ENCODE results near the gene PDGFB. TPM values are rescaled to one million over a fixed set of nuclear protein-coding genes. Genes with fewer than 3 reads are reported as not detected.
"Not testable (repeated sequence)": the region's sequence is repeated elsewhere in the genome, so short reads cannot be mapped to it uniquely, and the experiment has no call there.

The PDGFB gene
- total and polyA plus RNA-seq, 8 donors: 16.0 to 28.2 (median 23.3) TPM

DNA sequence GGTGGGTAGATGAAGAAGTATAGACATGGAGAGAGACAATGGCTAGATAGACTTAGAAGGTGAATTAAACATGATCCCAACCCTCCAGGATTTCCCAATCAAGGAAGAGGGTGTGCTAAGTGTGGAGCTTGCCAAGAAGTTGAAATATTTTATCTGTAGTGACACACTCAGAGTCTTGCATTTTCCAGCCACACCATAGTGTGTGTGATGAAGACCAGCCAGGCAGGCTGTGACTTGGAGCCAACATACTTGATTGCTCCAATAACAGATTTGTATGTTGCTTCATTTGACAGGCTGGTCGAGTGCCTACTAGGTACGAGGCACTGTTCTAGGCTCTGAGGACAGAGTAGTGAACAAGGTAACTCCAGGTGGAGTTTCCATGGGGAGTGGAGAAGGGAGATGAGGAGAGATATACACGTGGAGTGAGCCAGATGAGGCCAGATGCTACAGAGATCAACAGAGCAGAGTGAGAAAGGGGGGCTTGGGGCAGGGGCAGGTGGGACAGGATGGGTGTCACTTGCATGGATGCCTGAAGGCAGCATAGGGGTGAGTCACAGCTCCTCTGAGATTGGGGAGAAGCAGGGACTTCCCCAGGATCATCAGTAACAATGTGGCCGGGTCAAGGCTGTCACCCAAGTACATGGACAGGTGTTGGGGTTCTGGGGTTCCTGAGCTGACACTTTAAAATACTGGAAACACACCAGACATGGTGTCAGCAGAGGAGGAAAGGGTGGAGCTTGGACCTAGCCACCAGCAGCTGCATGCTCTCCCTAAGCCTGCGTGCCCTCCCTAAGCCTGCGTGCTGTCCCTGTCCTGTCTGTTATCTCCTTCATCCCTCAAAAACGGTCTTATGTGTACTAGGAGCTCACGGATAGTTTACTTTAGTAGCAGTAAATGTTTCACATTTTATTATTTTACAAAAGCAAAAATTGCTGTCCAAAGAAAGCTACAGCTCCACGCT is 23.6 kb downstream of the PDGFB start:
- H3K9me3 ChIP-seq: no peaks in the 10 kb centered on the region
- intact Hi-C loops (cut with DNase I): no loop called here
- peaks cover 0 to 29% of the 10 kb centered on the region in 2 donors for H3K36me3 ChIP-seq
- no peak overlapping the region for H3K27ac ChIP-seq
- H3K4me3 ChIP-seq: no peak overlapping the region
- DNase-seq (peak in 2 of 4 donors; percentile 10 to 58), ATAC-seq (peak; percentile 60)
- no peaks in the 10 kb centered on the region for H3K4me1 ChIP-seq
- H3K27me3 ChIP-seq: peaks cover 0 to 5% of the 10 kb centered on the region in 2 donors
- TF ChIP-seq, protein P1, sequence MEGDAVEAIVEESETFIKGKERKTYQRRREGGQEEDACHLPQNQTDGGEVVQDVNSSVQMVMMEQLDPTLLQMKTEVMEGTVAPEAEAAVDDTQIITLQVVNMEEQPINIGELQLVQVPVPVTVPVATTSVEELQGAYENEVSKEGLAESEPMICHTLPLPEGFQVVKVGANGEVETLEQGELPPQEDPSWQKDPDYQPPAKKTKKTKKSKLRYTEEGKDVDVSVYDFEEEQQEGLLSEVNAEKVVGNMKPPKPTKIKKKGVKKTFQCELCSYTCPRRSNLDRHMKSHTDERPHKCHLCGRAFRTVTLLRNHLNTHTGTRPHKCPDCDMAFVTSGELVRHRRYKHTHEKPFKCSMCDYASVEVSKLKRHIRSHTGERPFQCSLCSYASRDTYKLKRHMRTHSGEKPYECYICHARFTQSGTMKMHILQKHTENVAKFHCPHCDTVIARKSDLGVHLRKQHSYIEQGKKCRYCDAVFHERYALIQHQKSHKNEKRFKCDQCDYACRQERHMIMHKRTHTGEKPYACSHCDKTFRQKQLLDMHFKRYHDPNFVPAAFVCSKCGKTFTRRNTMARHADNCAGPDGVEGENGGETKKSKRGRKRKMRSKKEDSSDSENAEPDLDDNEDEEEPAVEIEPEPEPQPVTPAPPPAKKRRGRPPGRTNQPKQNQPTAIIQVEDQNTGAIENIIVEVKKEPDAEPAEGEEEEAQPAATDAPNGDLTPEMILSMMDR (IDR thresholded peaks at IDR 0.05): no peak

DNA sequence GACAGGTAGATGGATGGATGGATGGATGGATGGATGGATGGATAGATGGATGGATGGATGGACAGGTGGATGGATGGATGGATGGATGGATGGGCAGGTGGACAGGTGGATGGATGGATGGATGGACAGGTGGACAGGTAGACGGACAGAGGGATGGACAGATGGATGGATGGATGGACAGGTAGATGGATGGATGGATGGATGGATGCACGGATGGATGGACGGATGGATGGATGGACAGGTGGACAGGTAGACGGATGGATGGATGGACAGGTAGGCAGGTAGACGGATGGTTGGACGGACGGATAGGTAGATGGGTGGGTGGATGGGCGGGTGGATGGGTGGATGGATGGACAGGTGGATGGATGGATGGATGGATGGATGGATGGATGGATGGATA is 24.3 kb downstream of the PDGFB start:
- intact Hi-C loops (cut with DNase I): no loop called here
- peak in 1 of 4 donors; percentile 5 for DNase-seq
- no peak for ATAC-seq
- no peaks in the 10 kb centered on the region for H3K4me1 ChIP-seq
- peaks cover 0 to 10% of the 10 kb centered on the region in 2 donors for H3K27me3 ChIP-seq
- peaks cover 0 to 21% of the 10 kb centered on the region in 2 donors for H3K36me3 ChIP-seq
- TF ChIP-seq, protein P1 (IDR thresholded peaks at IDR 0.05): no peak
- H3K4me3 ChIP-seq: no peak overlapping the region
- no peaks in the 10 kb centered on the region for H3K9me3 ChIP-seq
- H3K27ac ChIP-seq: no peak overlapping the region

DNA sequence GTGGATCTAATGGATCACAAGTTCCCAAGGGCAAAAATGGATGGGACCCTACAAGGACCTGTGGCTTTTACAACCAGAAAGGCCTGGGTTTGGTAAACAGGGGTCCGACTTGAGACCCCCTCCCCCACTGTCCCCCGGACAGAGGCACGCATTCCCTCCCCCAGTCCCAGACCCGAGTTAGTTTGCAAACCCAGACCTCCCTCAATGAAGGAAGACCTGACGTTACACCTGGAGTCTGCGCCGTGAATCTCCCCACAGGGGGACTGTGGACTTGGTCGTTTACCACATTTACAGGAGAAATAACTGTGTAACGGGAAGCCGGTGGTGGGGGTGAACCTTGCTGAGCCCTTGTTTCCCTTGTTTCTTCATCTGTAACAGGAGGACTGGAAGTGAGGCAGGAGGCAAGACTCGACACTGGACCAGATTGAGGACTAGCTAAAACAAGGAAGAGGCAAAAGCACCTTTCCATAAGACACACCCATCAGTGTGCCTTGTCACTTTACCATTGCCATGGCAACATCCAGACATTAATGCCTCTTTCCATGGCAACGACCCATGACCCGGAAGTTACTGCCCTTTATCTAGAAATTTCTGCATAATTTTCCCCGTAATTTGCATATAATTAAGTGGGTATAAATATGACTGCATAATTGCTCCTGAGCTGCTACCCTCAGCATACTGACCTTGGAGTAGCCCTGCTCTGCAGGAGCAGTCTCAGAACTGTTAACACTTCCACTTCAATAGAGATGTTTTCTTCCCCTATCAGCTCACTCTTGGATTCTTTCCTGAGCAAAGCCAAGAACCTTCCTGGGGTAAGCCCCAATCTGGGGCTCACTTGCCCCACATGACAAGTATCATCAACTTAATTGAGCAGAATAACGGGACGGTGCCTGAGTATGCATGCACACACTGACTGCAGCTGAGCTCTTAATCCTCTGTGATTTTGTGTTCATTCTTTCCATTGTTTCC is 25.4 kb downstream of the PDGFB start:
- peaks cover 0 to 21% of the 10 kb centered on the region in 2 donors for H3K27me3 ChIP-seq
- intact Hi-C loops (cut with DNase I): no loop called here
- H3K4me3 ChIP-seq: no peak overlapping the region
- H3K4me1 ChIP-seq: no peaks in the 10 kb centered on the region
- no peaks in the 10 kb centered on the region for H3K9me3 ChIP-seq
- DNase-seq (peak in 2 of 4 donors; percentile 4 to 28), ATAC-seq (no peak)
- H3K27ac ChIP-seq: no peak overlapping the region
- peaks cover 0 to 10% of the 10 kb centered on the region in 2 donors for H3K36me3 ChIP-seq
- TF ChIP-seq, protein P1 (IDR thresholded peaks at IDR 0.05): no peak

DNA sequence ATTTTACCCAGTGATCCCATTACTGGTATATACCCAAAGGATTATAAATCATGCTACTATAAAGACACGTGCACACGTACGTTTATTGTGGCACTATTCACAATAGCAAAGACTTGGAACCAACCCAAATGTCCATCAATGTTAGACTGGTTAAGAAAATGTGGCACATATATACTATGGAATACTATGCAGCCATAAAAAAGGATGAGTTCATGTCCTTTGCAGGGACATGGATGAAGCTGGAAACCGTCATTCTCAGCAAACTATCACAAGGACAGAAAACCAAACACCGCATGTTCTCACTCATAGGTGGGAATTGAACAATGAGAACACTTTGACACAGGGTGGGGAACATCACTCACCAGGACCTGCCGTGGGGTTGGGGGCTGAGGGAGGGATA is 26.4 kb downstream of the PDGFB start:
- H3K36me3 ChIP-seq; intact Hi-C loops (cut with DNase I): not testable (repeated sequence)

DNA sequence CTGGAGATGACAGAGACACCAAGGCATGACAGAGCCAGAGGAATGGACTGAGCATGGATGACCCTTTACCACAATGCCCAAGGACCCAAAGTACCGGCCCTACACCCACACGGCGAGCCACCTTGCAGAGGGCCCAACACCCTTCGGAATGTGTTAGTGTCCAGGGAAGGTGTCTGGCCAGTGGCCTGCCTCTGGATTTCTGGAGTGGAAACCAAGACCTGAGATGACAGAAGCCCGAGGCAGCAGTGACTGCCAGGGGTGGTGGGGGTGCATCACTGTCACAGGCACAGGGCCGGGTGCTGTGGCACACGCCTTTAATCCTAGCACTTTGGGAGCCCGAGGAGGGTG is 28.7 kb downstream of the PDGFB start:
- TF ChIP-seq, protein P1 (IDR thresholded peaks at IDR 0.05): no peak
- intact Hi-C loops (cut with DNase I): no loop called here
- H3K36me3 ChIP-seq: no peaks in the 10 kb centered on the region
- H3K4me3 ChIP-seq: no peak overlapping the region
- H3K4me1 ChIP-seq: no peaks in the 10 kb centered on the region
- no peaks in the 10 kb centered on the region for H3K9me3 ChIP-seq
- peak in 1 of 4 donors; percentile 18 for DNase-seq
- no peak overlapping the region for H3K27ac ChIP-seq
- no peak for ATAC-seq
- peaks cover 0 to 19% of the 10 kb centered on the region in 2 donors for H3K27me3 ChIP-seq

More for the DNA sequence above, 26.4 kb downstream of the PDGFB start:
- H3K9me3 ChIP-seq, H3K4me3 ChIP-seq, H3K4me1 ChIP-seq, ATAC-seq, H3K27ac ChIP-seq: not testable (repeated sequence)
- peak in 1 of 4 donors; percentile 2 for DNase-seq
- peaks cover 0 to 23% of the 10 kb centered on the region in 2 donors for H3K27me3 ChIP-seq
